Measurements from ENCODE around the gene FAM222B.

- TF ChIP-seq CTCF (IDR thresholded peaks at IDR 0.05) = no peak
- TF ChIP-seq POLR2AphosphoS5 (IDR thresholded peaks at IDR 0.05) = no peak
- TF ChIP-seq EP300 (IDR thresholded peaks at IDR 0.05) = no peak
Observed at GRCh38 chr17:28719021-28719433, 123.6 kb downstream of the FAM222B start.

Measured in suprapubic skin (tissue), 4 donors.